OCI-LY1 (cell line): ENCODE results near the gene QRICH1.

ENCODE experiments used
- H2AFZ ChIP-seq: fragments of 200-600 bp; sonication (generic), shearing (Covaris generic); 2 replicates; pipeline ENCODE4 v1.6.0; 2014; ENCODE audit warnings: antibody characterized with exemption, mild to moderate bottlenecking, low read length
- H3F3A ChIP-seq: fragments of 200-600 bp; sonication (generic), shearing (Covaris generic); 2 replicates; pipeline ENCODE4 v1.6.0; 2014; ENCODE audit warnings: mild to moderate bottlenecking, antibody characterized with exemption, low read length, moderate library complexity; ENCODE audit not compliant: insufficient read depth
- H3K27ac ChIP-seq: fragments of 200-600 bp; sonication (generic); 2 replicates; pipeline ENCODE4 v1.5.1; 2014; ENCODE audit warnings: low read length, mixed run types, mild to moderate bottlenecking, low read depth; ENCODE audit not compliant: poor library complexity, severe bottlenecking
- H3K27me3 ChIP-seq: fragments of 200-600 bp; sonication (generic); 2 replicates; pipeline ENCODE4 v1.6.0; 2014; ENCODE audit warnings: antibody characterized with exemption, mild to moderate bottlenecking, low read length, moderate library complexity; ENCODE audit not compliant: insufficient read depth
- H3K36me3 ChIP-seq: fragments of 200-600 bp; sonication (generic); 2 replicates; pipeline ENCODE4 v1.6.1; 2014; ENCODE audit warnings: mild to moderate bottlenecking, antibody characterized with exemption, low read length, moderate library complexity, mixed read lengths; ENCODE audit not compliant: insufficient read depth
- H3K4me1 ChIP-seq: fragments of 200-600 bp; sonication (generic); 2 replicates; pipeline ENCODE4 v1.5.1; 2014; ENCODE audit warnings: mild to moderate bottlenecking, low read length, moderate library complexity; ENCODE audit not compliant: insufficient read depth, severe bottlenecking
- H3K4me2 ChIP-seq: fragments of 200-600 bp; sonication (generic), shearing (Covaris generic); 2 replicates; pipeline ENCODE4 v1.6.1; 2014; ENCODE audit warnings: low read length
- H3K4me3 ChIP-seq: fragments of 200-600 bp; sonication (generic); 2 replicates; pipeline ENCODE4 v1.5.1; 2014; ENCODE audit warnings: low read length, low read depth, mild to moderate bottlenecking, mixed read lengths; ENCODE audit not compliant: poor library complexity, severe bottlenecking
- H3K79me2 ChIP-seq: fragments of 200-600 bp; shearing (Covaris generic); 2 replicates; pipeline ENCODE4 v1.6.1; 2016; ENCODE audit warnings: mixed run types, low read length, mixed read lengths; ENCODE audit not compliant: insufficient read depth
- H3K9ac ChIP-seq: fragments of 200-600 bp; sonication (generic), shearing (Covaris generic); 2 replicates; pipeline ENCODE4 v1.6.1; 2014; ENCODE audit warnings: mild to moderate bottlenecking, low read length, mixed read lengths
- H3K9me2 ChIP-seq: fragments of 200-600 bp; sonication (generic), shearing (Covaris generic); 2 replicates; pipeline ENCODE4 v1.6.1; 2014; ENCODE audit warnings: low read depth, mild to moderate bottlenecking, low read length, mixed read lengths
- H3K9me3 ChIP-seq: fragments of 200-600 bp; shearing (Covaris generic); 2 replicates; pipeline ENCODE4 v1.6.1; 2014; ENCODE audit warnings: low read length, mixed read lengths
- H4K20me1 ChIP-seq: fragments of 200-600 bp; sonication (generic), shearing (Covaris generic); 2 replicates; pipeline ENCODE4 v1.6.0; 2016; ENCODE audit warnings: mild to moderate bottlenecking, low read length; ENCODE audit not compliant: insufficient read depth
- CTCF ChIP-seq: fragments of 200-600 bp; sonication (generic), shearing (Covaris generic); IDR thresholded peaks from 2 replicates; pipeline ENCODE4 v1.5.1; 2017; ENCODE audit warnings: mild to moderate bottlenecking, antibody characterized with exemption, low read length, moderate library complexity, mixed read lengths
- EZH2 ChIP-seq: fragments of 200-600 bp; sonication (generic), shearing (Covaris generic); IDR thresholded peaks from 2 replicates; pipeline ENCODE4 v1.8.0; 2017; ENCODE audit warnings: borderline replicate concordance, mixed run types, mild to moderate bottlenecking, antibody characterized with exemption, low read length, moderate library complexity, mixed read lengths

The QRICH1 gene

GRCh38 chr3:48985831-48986376 is 108.0 kb downstream of the QRICH1 start:
- Histone ChIP-seq H3K9ac (no peak overlapping the region), H2AFZ (no peak overlapping the region), H3K4me2 (no peak overlapping the region), H3F3A (no peaks in the 10 kb centered on the region), H4K20me1 (no peaks in the 10 kb centered on the region), H3K4me1 (peaks cover 11% of the 10 kb centered on the region), H3K9me3 (no peaks in the 10 kb centered on the region), H3K27me3 (no peaks in the 10 kb centered on the region), H3K4me3 (no peak overlapping the region), H3K9me2 (no peaks in the 10 kb centered on the region), H3K27ac (no peak overlapping the region), H3K36me3 (peaks cover 52% of the 10 kb centered on the region), H3K79me2 (no peaks in the 10 kb centered on the region)
- TF ChIP-seq CTCF (no peak), EZH2 (no peak)

GRCh38 chr3:48984663-48985062 is 109.2 kb downstream of the QRICH1 start:
- Histone ChIP-seq H3K4me1 (peaks cover 8% of the 10 kb centered on the region), H4K20me1 (no peaks in the 10 kb centered on the region), H3K9ac (no peak overlapping the region), H3K9me2 (no peaks in the 10 kb centered on the region), H3K79me2 (no peaks in the 10 kb centered on the region), H3K9me3 (no peaks in the 10 kb centered on the region), H2AFZ (no peak overlapping the region), H3F3A (no peaks in the 10 kb centered on the region), H3K4me3 (no peak overlapping the region), H3K4me2 (no peak overlapping the region), H3K27ac (no peak overlapping the region), H3K27me3 (no peaks in the 10 kb centered on the region), H3K36me3 (peaks cover 63% of the 10 kb centered on the region)
- TF ChIP-seq CTCF (no peak), EZH2 (no peak)

GRCh38 chr3:48983096-48983495 is 110.8 kb downstream of the QRICH1 start:
- no peaks in the 10 kb centered on the region for H3K9me3 ChIP-seq
- no peaks in the 10 kb centered on the region for H3K4me1 ChIP-seq
- no peak for TF ChIP-seq EZH2
- TF ChIP-seq CTCF: no peak
- H3K79me2 ChIP-seq: no peaks in the 10 kb centered on the region
- H3K4me3 ChIP-seq: no peak overlapping the region
- no peaks in the 10 kb centered on the region for H3F3A ChIP-seq
- no peak overlapping the region for H3K27ac ChIP-seq
- H3K9me2 ChIP-seq: no peaks in the 10 kb centered on the region
- no peak overlapping the region for H3K9ac ChIP-seq
- H3K36me3 ChIP-seq: peaks cover 75% of the 10 kb centered on the region
- H2AFZ ChIP-seq: no peak overlapping the region
- H3K27me3 ChIP-seq: no peaks in the 10 kb centered on the region
- no peak overlapping the region for H3K4me2 ChIP-seq
- no peaks in the 10 kb centered on the region for H4K20me1 ChIP-seq
